Astrocyte (in vitro differentiated cells and primary cell): ENCODE data around the gene PPP1R15B.

Experiments
- EZH2 ChIP-seq: IDR thresholded peaks from 2 replicates; pipeline ENCODE4 v1.6.1; 2012; ENCODE audit warnings: mild to moderate bottlenecking, low read length, inconsistent platforms; ENCODE audit not compliant: insufficient read depth
- TF ChIP-seq, protein P1 (sequence below): IDR thresholded peaks from 2 replicates; pipeline ENCODE4 v1.5.1; 2011; ENCODE audit warnings: low read depth, mild to moderate bottlenecking, inconsistent platforms, low read length, moderate library complexity; ENCODE audit not compliant: insufficient read depth

- TF ChIP-seq, protein P1, sequence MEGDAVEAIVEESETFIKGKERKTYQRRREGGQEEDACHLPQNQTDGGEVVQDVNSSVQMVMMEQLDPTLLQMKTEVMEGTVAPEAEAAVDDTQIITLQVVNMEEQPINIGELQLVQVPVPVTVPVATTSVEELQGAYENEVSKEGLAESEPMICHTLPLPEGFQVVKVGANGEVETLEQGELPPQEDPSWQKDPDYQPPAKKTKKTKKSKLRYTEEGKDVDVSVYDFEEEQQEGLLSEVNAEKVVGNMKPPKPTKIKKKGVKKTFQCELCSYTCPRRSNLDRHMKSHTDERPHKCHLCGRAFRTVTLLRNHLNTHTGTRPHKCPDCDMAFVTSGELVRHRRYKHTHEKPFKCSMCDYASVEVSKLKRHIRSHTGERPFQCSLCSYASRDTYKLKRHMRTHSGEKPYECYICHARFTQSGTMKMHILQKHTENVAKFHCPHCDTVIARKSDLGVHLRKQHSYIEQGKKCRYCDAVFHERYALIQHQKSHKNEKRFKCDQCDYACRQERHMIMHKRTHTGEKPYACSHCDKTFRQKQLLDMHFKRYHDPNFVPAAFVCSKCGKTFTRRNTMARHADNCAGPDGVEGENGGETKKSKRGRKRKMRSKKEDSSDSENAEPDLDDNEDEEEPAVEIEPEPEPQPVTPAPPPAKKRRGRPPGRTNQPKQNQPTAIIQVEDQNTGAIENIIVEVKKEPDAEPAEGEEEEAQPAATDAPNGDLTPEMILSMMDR: no peak
- no peak for TF ChIP-seq EZH2
Measured at GRCh38 chr1:204402391-204402790, 9.2 kb downstream of the PPP1R15B start.
